Measurements from ENCODE around the gene TRIM63.

Gene TRIM63

DNA sequence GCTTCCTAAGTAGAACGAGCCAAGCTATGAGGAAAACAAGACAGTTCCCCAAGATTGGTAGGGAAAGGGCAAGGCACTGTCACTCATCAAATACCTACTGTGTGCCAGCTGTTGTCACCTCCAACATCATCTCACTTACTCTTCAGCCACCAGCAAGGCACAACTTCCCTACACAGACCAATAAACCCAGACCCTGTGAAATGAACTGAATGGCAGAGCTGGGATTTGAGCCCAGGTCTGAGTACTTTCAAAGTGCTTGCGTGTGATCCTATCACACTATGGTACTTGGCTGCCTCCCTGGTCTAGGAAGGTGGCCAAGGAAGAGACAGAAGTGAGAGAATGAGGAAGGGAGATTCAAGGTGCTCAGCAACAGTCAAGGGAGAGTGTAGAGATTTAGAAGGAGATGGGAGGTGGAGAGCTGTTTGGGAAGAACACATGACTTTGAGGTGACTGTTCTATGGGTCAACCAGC, 16.7 kb upstream of the TRIM63 start:
- DNase-seq, result no peak

DNA sequence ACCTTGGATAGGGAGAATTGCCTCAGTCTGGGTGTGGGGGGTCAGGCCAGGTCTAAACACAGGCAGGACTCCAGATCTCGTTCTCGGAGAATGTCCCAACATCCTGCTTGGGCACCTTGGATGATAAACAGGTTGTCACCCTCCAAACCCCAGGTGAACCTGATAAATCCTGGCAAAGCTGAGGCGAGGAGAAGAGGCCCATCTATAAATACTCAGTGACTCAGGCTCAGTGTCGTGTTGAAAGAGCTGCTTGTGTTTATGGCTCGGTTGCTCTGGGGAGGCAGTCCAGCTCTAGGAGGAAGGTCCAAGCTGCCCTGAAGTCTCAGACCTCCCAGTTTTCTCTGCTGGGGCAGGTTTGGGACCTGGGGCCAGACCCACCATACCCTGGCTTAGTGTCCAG, 15.8 kb upstream of the TRIM63 start:
- no peak for DNase-seq

DNA sequence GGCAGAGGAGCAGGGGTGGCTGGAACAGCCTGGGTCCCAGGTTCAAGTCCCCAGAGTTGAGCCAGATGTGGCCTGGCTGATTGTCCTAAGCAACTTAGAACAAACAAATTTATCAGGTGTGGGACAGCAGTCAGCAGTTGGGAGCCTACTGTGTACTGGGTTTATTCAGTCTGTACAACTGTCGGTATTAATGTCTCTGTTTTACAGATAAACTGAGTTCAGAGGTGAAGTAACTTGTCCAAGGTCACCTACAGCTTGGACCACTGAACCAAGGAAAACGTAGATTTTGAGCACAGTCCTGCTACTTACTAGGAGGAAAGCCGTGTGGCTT, 14.6 kb upstream of the TRIM63 start:
- DNase-seq, result no peak

DNA sequence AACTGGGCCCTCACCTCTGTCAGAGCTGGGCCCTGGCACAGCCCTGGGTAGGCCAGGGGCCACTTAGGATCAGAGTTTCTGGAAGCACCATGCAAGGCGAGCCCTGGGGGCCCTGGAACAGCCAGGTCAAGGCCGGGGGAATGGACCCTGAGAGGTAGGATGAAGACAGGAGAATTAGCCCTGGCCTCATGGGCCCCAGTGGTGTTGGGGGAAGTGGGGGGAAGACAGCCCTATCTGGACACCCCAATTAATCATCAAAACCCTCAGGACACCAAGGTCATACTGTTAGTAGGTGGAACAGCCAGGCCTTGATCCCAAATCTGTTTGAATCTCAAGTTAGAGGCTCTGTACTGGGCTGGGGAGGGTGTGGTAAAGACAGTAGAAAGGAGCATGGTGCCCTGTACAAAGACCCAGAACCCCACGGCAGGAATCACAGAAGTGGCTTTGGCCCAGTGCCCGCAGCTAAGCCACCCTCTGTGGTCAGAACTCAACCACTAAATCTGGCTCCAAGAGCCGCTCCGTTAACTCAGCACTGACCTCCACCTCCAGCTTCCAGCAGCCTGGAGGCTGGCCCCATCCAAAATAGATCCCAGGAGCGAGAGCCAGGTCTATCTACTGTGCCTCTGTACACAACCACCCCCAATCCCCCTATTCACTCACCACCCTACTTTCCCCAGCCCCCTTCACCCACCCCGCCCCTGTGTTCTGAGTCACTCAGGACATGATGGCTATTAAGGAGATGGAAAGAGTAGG, 14.0 kb upstream of the TRIM63 start:
- DNase-seq, result no peak

DNA sequence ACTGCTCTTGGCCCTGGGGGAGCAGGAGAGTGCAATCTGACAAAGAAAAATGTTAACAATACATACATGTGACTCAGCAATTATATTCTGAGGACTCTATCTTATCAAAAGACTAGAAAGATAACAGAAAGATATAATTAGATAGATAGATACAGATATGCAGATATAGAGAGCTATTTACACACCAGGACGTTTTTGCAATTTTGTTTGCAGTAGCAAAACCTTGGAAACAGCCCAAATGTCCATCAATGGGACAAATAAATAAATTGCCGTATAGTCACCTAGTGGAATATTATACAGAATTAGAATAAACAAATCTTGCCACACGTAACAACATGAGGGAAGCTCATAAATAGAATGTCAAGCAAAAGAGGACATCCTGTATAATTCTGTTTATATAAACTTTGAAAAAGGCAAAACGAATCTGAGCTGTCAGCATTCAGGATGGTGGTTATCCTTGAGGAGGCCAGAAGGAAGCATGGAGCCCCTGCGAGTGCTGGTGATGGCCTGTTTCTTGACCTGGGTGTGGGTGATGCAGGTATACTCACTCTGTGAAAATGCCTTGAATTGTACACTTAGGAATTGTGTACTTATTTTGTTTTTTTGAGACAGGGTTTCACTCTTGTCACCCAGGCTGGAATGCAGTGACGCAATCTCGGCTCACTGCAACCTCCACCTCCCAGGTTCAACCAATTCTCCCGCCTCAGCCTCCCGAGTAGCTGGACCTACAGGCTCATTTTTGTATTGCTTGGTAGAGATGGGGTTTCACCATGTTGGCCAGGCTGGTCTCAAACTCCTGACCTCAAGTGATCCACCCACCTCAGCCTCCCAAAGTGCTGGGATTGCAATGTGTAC, 12.8 kb upstream of the TRIM63 start:
- DNase-seq, result no peak

DNA sequence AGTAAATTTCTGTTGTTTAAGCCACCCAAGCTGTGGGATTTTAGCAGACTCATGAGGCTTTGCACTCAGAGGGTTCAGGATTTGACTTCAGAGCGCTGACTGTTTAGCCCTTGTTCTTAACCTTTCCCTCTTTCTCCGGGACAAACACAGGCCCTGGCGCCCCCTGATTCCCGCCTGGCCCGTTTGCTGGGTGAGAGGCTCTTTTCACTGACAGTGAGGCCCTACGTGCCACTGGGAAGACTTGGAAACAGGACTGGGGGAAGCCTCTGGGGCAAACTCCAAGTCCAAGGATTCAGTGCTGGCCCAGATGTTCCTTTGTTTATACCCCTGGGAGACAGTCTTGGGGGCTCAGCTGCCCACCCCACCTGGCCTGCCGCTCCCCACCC, 11.7 kb upstream of the TRIM63 start:
- DNase-seq, result no peak

DNA sequence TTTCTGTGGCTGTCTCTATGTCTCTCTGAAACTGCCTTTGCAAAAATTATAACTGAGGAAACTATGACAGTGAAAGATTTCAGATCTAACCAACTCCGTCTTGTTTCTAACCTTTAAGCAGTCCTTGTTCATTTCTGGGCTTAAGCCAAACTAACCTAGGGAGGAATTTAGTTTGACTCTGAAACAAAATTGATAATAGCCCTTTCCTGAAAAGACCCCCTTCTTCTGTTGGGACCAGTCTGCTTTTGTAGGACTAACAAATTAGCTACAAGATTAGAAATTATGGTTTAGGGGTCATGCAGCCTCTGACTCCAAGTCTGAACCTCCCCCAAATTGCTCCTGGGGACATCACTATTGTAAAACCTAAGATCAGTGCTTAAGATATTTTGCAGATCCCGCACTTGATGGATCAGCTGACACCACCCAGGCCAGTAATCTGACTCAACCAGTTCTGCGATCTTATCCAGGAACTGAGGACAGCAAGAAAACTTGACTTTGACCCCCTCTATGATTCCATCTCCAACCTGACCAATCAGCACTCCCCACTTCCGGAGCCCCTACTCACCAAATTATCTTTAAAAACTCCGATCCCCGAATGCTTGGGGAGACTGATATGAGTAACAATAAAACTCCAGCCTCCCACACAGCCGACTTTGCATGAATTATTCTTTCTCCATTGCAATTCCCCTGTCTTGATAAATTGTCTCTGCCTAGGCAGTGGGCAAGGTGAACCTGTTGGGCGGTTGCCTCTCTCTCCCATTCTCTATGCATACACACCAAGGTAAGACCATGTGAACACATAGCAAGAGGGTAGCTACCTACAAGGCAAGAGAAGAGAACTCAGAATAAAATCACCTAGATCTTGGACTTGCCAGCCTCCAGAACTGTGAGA, 11.1 kb upstream of the TRIM63 start:
- no peak for DNase-seq

DNA sequence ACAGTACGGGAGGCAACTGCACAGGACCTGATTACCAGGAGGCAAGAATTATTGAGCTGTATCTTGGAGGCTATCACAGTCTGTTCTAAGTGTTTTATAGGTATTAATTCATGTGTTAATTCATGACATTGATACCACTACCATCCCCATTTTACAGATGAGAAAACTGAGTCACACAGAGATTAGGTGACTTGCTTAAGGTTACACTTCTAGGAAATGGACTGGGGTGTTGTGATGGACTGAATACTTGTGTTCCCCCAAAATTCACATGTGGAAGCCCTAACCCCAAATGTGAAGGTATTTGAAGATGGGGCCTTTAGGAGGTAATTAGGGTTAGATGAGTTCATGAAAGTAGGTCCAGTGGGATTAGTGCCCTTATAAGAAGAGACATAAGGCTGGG, 10.1 kb upstream of the TRIM63 start:
- DNase-seq, result no peak

DNA sequence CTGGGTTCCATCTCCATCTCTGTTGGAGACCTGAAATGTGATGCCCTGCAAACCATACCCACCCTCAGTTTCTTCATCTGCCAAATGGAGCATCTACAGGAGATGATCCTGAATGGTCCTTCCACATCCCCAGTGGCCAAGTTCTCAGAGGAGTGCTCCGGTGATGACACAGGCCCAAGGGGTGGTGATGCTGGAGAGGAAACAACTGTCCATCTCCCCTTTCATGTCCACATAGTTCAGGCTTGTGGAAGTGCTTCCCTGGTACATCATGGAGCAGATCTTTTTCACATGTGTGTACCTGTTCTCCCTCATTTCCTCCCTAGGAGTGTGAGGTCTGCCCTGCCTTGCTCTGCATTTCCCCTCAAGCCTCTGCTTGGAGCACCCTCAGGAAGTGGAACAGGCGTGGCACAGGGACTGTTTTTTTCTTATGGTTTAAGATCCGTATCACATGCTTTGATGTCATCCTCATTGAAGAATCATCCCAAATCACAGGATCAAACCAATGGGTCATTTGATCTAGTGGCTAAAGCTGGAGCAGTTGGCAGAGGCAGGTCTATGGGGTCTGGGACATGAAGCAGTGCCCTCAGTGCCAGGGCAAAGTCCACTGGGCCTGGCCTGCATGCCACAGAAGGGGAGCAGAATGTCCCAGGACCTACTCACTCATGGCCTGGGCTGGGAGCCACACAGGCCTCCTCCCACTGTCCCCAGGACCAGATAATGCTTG, 8.2 kb upstream of the TRIM63 start:
- no peak for DNase-seq

DNA sequence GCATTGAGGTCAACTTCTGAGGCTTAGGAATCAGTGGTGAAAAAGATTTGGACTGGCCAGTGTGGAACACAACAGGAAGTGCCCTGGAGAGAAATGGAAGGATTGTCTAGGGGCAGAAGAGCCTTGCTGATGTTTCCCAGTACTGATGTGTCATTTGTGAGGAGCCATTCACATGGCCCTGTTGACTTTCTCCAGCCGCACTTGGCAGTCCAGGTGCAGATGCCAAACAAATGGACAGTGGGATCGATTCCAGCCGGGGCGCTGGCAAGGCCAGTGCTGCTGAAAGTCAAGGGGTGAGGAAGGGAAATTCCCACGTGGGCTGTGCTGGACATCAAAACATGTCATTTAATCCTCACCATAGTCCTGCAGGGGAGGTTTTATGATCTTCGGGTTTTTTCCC, 4.9 kb upstream of the TRIM63 start:
- DNase-seq, result no peak

DNA sequence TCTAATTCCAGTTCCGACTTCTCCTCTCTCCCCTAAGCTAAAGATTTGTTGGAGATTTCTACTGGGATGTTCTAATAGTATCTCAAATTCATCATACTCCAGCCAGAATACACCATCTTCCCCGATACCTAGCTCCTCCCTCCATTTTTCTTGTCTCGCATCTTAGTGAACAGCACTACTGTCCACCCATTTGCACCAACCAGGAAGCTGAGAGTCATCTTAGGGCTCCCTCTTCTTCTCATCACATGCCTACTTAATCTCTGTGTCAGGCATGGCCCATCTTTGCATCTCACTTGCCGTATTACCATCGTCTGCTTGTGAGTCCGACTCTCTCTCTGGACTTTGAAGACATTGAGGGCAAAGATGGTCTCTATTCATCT, 3.5 kb upstream of the TRIM63 start:
- no peak for DNase-seq

DNA sequence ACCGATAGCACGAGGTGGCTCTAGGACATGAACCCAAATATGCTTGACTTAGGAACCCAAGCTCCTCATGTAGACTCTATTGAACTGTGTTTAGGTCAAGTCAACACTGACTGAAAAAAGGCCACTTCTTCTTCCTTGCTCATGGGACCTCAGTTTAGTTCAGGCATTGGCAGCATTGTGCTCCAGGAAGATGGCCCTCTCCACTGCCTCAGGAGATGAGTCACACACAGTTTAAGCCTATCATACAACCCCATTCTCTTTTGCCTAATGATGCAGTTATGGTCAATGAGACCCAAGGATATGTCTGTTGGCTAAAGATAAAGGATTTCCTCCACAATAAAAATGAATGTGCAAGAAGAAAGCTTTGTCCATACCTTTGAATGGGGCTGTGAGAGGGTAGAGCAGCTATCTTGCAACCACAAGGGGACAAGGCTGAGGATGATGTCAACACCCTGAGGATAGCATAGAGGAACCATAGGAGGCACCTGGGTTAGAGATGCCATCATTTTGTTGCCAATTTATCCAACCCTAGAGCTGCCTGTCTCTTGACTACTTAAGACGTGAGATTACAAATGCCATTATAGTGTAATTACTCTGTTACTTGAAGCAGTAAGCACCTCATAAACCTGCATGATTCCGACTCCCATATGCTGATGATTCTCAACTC, 3.0 kb upstream of the TRIM63 start:
- DNase-seq, result no peak

DNA sequence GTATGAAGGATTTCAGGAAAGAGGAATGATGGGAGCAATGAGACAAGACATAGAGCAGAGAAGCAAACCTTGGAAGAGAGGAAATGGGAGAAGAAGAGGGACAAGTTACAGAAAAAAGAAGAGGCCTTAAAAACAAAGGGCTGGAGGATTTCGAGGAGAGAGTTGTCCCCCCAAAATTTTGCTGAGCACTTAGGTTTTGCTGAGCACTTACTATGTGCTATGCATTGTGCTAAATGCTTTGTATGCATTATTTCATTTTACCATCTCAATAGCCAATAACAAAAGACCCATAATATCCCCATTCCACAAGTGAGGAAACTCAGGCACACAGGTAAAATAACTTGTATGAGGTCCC, 2.5 kb upstream of the TRIM63 start:
- no peak for DNase-seq

DNA sequence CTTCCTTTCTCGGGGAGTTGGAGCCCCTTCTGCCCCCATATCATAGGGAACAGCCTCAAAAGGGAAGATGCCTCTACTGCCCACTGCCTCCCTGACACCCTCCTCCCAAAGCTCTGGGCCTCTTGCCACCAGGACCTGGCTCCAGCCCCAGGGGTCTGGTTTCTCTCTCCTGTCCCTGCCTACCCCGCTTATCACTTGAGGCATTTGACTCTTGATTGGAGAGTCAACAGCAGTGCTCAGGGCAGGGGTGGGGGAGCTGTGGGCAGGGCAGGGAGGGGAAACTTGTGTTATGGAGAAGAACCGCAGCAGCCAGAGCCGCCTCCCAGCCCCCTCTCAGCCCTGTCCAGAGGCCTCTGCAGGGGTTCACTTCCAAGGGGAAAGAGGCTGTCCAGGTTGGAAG, 573 bp downstream of the TRIM63 start:
- no peak for DNase-seq

DNA sequence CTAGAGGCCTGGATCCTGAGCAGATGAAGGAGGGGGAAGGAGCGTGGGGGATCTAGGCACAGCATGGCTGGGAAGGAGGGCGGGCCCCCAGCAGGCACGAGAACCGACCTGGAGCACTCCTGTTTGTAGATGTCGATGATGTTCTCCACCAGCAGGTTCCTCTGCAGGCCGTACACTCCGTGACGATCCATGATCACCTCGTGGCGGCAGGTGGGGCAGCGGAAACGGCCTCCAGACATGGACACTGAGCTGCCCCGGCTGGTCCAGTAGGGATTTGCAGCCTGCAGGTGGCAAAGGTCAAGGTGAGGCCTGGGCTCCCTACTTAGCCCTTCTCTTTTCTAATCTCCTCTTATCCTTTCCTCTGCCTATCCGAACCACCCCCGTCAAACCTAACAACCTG, 1.3 kb downstream of the TRIM63 start:
- DNase-seq, result no peak

DNA sequence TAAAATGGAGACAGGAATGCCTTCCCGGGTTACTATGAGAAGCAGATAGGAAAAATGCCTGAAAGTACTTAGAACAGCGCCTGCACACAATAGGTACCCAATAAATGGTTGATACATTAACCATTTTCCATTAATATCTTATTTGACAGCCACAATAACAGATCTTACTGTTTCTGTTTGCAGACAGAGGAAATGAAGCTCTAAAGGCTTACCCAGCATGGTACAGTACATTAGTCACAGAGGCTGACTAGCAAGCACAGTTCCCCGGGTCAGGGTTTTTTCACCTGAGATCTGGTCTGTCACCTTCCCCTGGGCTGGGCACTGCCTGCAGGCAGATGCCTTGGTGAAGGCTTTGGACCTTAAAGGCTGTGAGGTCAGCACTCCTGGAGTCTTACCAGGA, 2.9 kb downstream of the TRIM63 start:
- no peak for DNase-seq

DNA sequence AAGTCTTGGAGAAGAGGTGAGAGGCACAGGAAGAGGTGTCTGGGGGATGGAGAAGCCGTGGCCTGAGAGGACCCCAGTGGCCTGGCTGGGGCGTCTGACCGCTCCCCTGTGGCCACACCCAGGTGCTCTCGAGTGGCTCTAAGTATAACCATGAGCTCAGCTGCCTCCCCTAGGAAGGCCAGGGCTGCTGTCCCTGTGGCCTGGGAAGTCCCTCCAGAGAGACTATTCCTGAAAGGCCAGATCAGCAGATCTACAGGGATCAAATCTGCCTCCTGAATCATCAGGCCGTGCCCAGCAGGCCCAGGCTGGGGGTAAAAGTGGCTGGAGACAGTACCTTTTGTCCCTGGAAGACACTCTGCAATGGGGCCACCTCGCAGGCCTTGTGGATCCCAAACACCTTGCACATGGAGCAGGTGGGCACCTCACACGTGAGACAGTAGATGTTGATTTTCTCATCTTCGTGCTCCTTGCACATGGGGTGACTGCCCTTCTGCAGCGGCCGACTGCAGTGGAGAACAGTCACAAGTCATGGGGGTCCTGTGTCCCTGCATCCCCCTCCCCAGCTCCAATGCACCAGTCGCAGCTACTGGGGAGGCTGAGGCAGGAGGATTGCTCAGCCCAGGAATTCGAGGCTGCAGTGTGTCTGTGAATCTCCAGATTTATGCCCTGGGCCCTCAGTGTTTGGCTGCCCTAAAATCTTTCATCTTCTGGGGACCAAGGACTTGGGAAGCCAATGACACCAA, 6.4 kb downstream of the TRIM63 start:
- DNase-seq, result no peak

DNA sequence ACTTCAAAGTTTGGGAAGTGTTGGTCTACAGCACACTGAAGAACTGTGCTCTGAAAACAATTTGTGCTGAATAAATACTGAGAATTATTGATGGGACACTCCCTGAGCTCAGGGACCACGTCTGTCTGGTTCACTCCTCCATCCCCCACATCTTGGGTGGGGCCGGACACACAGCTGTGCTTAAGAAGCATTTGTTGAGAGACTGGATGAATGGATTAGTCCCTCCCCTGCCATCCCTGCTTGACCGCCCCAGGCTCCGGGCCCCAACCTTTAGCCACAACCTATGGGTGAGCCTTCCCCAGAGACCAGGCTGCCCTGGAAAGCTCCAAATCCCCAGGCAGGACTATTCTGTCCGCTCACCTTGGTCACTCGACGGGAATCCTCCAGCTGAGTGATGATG, 7.5 kb downstream of the TRIM63 start:
- no peak for DNase-seq

DNA sequence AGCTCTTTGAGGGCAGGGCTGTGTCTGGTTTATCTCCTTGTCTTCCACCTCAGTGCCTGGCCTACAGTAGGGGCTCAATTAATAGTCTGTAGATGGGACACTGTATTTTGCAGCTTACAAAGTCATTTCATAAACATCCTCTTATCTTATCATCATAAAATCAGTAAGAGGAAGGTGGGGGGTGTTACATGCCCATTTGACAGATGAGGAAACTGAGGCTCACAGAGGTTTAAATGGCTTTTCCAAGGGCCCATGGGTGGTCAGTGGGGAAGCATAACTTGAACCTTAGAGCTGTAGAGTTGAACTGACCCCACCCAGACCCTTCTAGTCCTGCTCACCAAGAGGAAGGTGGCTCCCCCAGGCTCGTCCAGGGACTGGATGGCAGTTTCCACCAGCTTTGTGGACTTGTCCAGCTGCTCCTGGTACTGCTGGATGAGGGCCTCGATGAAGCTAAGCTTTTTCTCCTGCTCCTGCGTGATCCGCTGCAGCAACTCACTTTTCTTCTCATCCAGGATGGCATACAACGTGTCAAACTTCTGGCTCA, 9.3 kb downstream of the TRIM63 start:
- DNase-seq, result no peak

DNA sequence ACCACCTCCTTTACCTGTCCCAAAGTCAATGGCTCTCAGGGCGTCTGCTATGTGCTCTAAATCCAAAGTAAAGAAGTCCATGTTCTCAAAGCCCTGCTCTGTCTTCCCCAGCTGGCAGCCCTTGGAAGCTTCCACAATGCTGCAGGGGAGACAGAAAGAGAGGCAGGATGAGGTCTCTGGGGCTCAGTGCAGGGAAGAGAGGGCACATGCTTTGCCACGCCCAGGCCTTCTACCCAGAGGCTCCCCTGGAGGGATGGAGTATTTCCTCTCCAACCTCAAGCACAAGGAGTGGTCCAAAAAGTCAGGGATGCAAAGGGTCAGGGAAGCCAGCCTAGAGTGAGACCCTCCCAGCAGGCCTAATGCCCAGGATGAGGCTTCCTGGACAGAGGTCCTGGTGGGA, 10.2 kb downstream of the TRIM63 start:
- no peak for DNase-seq

DNA sequence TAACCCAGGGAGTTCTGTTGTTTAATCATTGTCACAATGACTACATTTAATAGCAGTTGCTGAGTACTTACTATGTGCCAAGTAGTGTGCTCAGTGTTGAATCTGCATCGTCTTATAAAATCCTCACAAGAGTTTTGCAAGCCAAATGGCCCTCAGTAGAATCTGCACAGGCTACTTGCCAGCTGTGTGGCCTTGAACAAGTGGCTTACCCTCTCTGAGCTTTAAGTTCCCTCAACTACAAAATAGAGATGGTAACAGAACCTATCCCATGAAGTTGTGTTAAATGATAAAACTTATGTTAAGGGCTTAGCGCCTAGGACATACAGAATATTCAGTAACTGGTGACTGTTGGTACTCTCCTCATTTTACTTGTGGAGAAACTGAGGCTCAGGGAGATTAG, 12.4 kb downstream of the TRIM63 start:
- DNase-seq, result no peak
